HepG2 (cell line): ENCODE measurements around the gene TNFRSF11A. TPM values are rescaled to one million over a fixed set of nuclear protein-coding genes. Genes with fewer than 3 reads are reported as not detected.

Source experiments
- ATAC-seq: fragments of 200-7000 bp; cut with Tn5 transposase; 3 replicates; pipeline ENCODE4 v1.9.1; 2020; ENCODE audit warnings: mild to moderate bottlenecking, moderate library complexity
- BruUV-seq: library from RNA; stranded (reverse); fragments of 400-500 nt; replicated peaks from 2 replicates; lab custom pipeline; 2021; lab: Mats Ljungman, UMichigan
- CTCF ChIA-PET: fragments of 300-600 bp; formaldehyde crosslinking; extraction: SDS; loops from one replicate; lab custom pipeline; 2021; ENCODE audit warnings: low total read pairs, inconsistent platforms, low intra/inter-chr PET ratio; lab: Yijun Ruan, JAX
- POLR2A ChIA-PET: fragments of 350-600 bp; sonication (Branson Sonifier 250); formaldehyde crosslinking; loops from one replicate; lab custom pipeline; 2020; ENCODE audit warnings: antibody characterized with exemption, inconsistent platforms; lab: Yijun Ruan, JAX
- DNase-seq: peaks from one replicate; pipeline ENCODE4 v3.0.0-alpha.2; 2015; ENCODE audit warnings: low spot score
- FAIRE-seq: peaks from 3 replicates; lab custom pipeline; 2011; peaks lifted over from hg19 to GRCh38; lab: Jason Lieb, UNC
- H2AFZ ChIP-seq: one replicate; pipeline ENCODE4 v1.6.1; 2011; ENCODE audit warnings: low read length, inconsistent platforms
- H3K27ac ChIP-seq: fragments of 300-600 bp; 3 replicates; pipeline ENCODE4 v1.8.0; 2011; ENCODE audit warnings: mixed run types, mild to moderate bottlenecking, mixed read lengths, low read length, inconsistent platforms; ENCODE audit not compliant: insufficient read depth; ENCODE audit errors: extremely low read length
- H3K27me3 ChIP-seq, 2 experiments: fragments of 200-600 bp in 1 of 2; 2 replicates in 1 of 2; 3 replicates in 1 of 2; pipeline versions ENCODE4 v1.6.0 to v1.8.0; 2011; ENCODE audit warnings: low read length in 2 of 2, mild to moderate bottlenecking in 2 of 2, moderate library complexity in 2 of 2, inconsistent platforms in 1 of 2; ENCODE audit not compliant: insufficient read depth in 2 of 2, control insufficient read depth in 1 of 2
- H3K36me3 ChIP-seq, 2 experiments: fragments of 200-600 bp in 1 of 2; replicated peaks in 1 of 2; 2 replicates in 1 of 2; 3 replicates in 1 of 2; pipeline versions ENCODE4 v1.5.1 to v1.8.0; 2011; ENCODE audit warnings: low read length in 2 of 2, inconsistent platforms in 1 of 2; ENCODE audit not compliant: insufficient read depth in 2 of 2, control insufficient read depth in 1 of 2
- H3K4me1 ChIP-seq: 2 replicates; pipeline ENCODE4 v1.5.1; 2012; ENCODE audit warnings: low read length, inconsistent platforms; ENCODE audit not compliant: insufficient read depth
- H3K4me2 ChIP-seq: 2 replicates; pipeline ENCODE4 v1.6.0; 2011; ENCODE audit warnings: low read depth, low read length, inconsistent platforms
- H3K4me3 ChIP-seq, 3 experiments: fragments of 200-600 bp in 1 of 3; sonication (generic), shearing (Covaris generic) in 1 of 3; replicated peaks in 1 of 3; 2 replicates each; pipeline ENCODE4 v1.5.1; 2011 to 2016; ENCODE audit warnings: low read length in 3 of 3, inconsistent platforms in 2 of 3, low read depth in 2 of 3, mild to moderate bottlenecking in 2 of 3, control low read depth in 1 of 3, mixed read lengths in 1 of 3; ENCODE audit not compliant: insufficient read depth in 1 of 3
- H3K79me2 ChIP-seq: one replicate; pipeline ENCODE4 v1.6.1; 2011; ENCODE audit warnings: low read length, inconsistent platforms; ENCODE audit not compliant: insufficient read depth
- H3K9ac ChIP-seq: 2 replicates; pipeline ENCODE4 v1.6.0; 2011; ENCODE audit warnings: mild to moderate bottlenecking, low read depth, low read length, inconsistent platforms; ENCODE audit not compliant: insufficient read depth
- H3K9me3 ChIP-seq: 2 replicates; pipeline ENCODE4 v1.5.1; 2012; ENCODE audit warnings: mild to moderate bottlenecking, low read length
- H4K20me1 ChIP-seq: 2 replicates; pipeline ENCODE4 v1.6.0; 2011; ENCODE audit warnings: inconsistent platforms, mild to moderate bottlenecking, low read length, moderate library complexity; ENCODE audit not compliant: insufficient read depth
- ATM ChIP-seq: fragments of 450-650 bp; IDR thresholded peaks from 2 replicates; pipeline ENCODE4 v1.7.1; 2017; ENCODE audit warnings: mild to moderate bottlenecking, borderline replicate concordance
- EHMT2 ChIP-seq: fragments of 200-600 bp; sonication (generic); IDR thresholded peaks from 2 replicates; pipeline ENCODE4 v1.7.0; 2017; ENCODE audit warnings: antibody characterized with exemption, low read depth, low read length, borderline replicate concordance
- NRL ChIP-seq: sonication (generic); formaldehyde crosslinking; IDR thresholded peaks from 2 replicates; pipeline ENCODE4 v1.5.0; 2020; ENCODE audit warnings: missing genetic modification reagents, mild to moderate bottlenecking, moderate library complexity, borderline replicate concordance
- SNAPC2 ChIP-seq: sonication (generic); formaldehyde crosslinking; IDR thresholded peaks from 2 replicates; pipeline ENCODE4 v1.8.1; 2022; ENCODE audit warnings: mild to moderate bottlenecking, missing genetic modification reagents
- SP2 ChIP-seq: sonication (generic); formaldehyde crosslinking; IDR thresholded peaks from 2 replicates; pipeline ENCODE4 v1.5.1; 2020; ENCODE audit warnings: mild to moderate bottlenecking, missing genetic modification reagents
- SRSF4 ChIP-seq: fragments of 200-400 bp; formaldehyde crosslinking; IDR thresholded peaks from one replicate; pipeline ENCODE4 v1.6.1; 2018; ENCODE audit warnings: mild to moderate bottlenecking, low read depth, low read length, moderate library complexity; ENCODE audit not compliant: poor library complexity, severe bottlenecking
- ZNF274 ChIP-seq: sonication (generic); formaldehyde crosslinking; IDR thresholded peaks from 2 replicates; pipeline ENCODE4 v1.5.1; 2020; ENCODE audit warnings: mild to moderate bottlenecking, missing genetic modification reagents
- ZNF333 ChIP-seq: sonication (generic); formaldehyde crosslinking; IDR thresholded peaks from 2 replicates; pipeline ENCODE4 v1.4.0; 2020; ENCODE audit warnings: mild to moderate bottlenecking, missing genetic modification reagents, borderline replicate concordance
- ZNF749 ChIP-seq: sonication (generic); formaldehyde crosslinking; IDR thresholded peaks from 2 replicates; pipeline ENCODE4 v1.8.0; 2022; ENCODE audit warnings: mild to moderate bottlenecking, missing genetic modification reagents, moderate library complexity, borderline replicate concordance
- ZNF773 ChIP-seq: sonication (generic); formaldehyde crosslinking; IDR thresholded peaks from 2 replicates; pipeline ENCODE4 v1.4.0; 2020; ENCODE audit warnings: missing genetic modification reagents, borderline replicate concordance
- WGBS: methylation state at CpG from one replicate; pipeline ENCODE4 v1.1.6; 2017; ENCODE audit warnings: low lambda C conversion rate; 5-methylcytosine and 5-hydroxymethylcytosine counted together
- in situ Hi-C: cut with HindIII; loops from 2 replicates; pipeline ENCODE4 v1.10.0; 2017; ENCODE audit warnings: low pct_unique_long_range_greater_than_20kb; ENCODE audit not compliant: extremely low pct_ligation_motif_present
- intact Hi-C: fragments of 100-400 bp; cut with micrococcal nuclease; formaldehyde crosslinking; loops from one replicate; pipeline ENCODE4 v1.10.0; 2022; ENCODE audit not compliant: unreplicated experiment
- polyA plus RNA-seq, 8 experiments: library from polyadenylated mRNA; depleted of rRNA in 3 of 8; stranded (reverse) in 7 of 8; unstranded in 1 of 8; fragments of >200 nt; fragmentation: Illumina TruSeq in 4 of 8; extraction: Trizol in 4 of 8; gene quantifications; 2 replicates each; pipeline versions ENCODE4 v1.2.1 to v1.2.3, GENCODE V29; 2011 to 2016; ENCODE audit warnings: low read depth in 4 of 8, missing spikeins in 1 of 8, mixed read lengths in 1 of 8; ENCODE audit not compliant: insufficient read depth in 1 of 8
- total RNA-seq, 5 experiments: library from RNA; depleted of rRNA; stranded (reverse); fragments of >200 nt; fragmentation: Illumina TruSeq; extraction: Trizol; gene quantifications; 2 replicates each; pipeline ENCODE4 v1.2.3, GENCODE V29; 2016; ENCODE audit warnings: low read depth in 1 of 5
- TF ChIP-seq, protein P1 (sequence below): sonication (generic); formaldehyde crosslinking; IDR thresholded peaks from 2 replicates; pipeline ENCODE4 v1.9.0; 2021; ENCODE audit warnings: missing genetic modification reagents, mild to moderate bottlenecking, borderline replicate concordance
- TF ChIP-seq, protein P2 (sequence below), 2 experiments: sonication (generic) in 1 of 2; formaldehyde crosslinking in 1 of 2; IDR thresholded peaks; 2 replicates each; pipeline versions ENCODE4 v1.5.1 to v1.6.1; 2011 to 2020; ENCODE audit warnings: borderline replicate concordance in 1 of 2, low read depth in 1 of 2, low read length in 1 of 2, mild to moderate bottlenecking in 1 of 2, missing genetic modification reagents in 1 of 2, moderate library complexity in 1 of 2
- TF ChIP-seq, protein P3 (sequence below): sonication (generic); formaldehyde crosslinking; IDR thresholded peaks from 2 replicates; pipeline ENCODE4 v1.4.0; 2020; ENCODE audit warnings: missing genetic modification reagents
- TF ChIP-seq, protein P4 (sequence below): sonication (generic); formaldehyde crosslinking; IDR thresholded peaks from 2 replicates; pipeline ENCODE4 v1.4.0; 2020; ENCODE audit warnings: mild to moderate bottlenecking, missing genetic modification reagents
- TF ChIP-seq, protein P5 (sequence below): sonication (generic); formaldehyde crosslinking; IDR thresholded peaks from 2 replicates; pipeline ENCODE4 v1.8.0; 2022; ENCODE audit warnings: mild to moderate bottlenecking, missing genetic modification reagents, moderate library complexity

Gene TNFRSF11A
- total and polyA plus RNA-seq, 2 of the 13 experiments (the other 11 are each of a cell fraction or from before 2014, with no cell fraction given): 4.6 to 6.4 TPM

DNA sequence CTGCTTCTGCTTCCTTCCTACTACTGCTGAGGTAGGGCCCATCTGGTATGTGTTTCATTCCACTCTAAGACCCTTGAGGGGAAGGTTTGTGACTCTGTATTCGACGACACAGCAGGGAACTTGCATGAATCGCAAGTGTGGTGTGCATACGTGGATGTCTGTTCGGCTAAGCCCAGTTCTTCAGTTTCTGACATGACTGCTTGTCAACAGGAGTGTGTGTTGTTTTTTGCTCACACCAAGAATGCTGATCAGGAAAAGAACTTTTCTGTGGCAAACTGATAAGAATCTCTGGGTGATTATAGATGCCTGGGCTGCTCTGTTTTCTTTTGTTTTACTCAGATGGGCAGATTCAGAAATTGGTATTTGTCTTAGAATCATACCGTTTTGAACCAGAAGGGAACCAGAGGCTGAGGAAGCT is 22.0 kb downstream of the TNFRSF11A start (continued):
- TF ChIP-seq SRSF4: no peak

DNA sequence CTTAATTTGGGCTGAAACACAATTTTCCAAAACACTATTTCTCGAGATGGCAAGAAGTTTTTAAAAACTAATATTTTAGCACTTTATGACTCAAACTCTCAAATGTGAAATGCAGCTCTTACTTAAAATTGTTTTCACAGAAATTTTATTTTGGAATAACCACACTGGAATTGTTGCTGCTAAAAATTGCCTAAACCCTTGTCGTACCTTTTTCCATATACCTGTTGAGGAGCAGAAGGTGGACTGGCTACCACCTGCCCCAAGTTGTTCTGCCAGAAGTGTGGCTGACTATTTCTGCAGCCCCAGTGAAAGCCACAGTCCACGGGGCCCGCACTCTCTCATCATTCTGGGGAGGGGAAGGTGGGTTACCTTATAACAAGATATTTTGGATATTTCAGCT is 23.4 kb downstream of the TNFRSF11A start:
- intact Hi-C loops (no loop called here), in situ Hi-C loops (no loop called here)
- no peak overlapping the region for H3K4me3 ChIP-seq
- H3K36me3 ChIP-seq: peaks cover 3 to 20% of the 10 kb centered on the region in 2 experiments; a peak in 2 of 5 replicates
- no peak for FAIRE-seq
- no TSS peak for BruUV-seq
- CTCF ChIA-PET: no interaction called here
- no peak overlapping the region for H3K4me2 ChIP-seq
- ATAC-seq: no peak
- no peaks in the 10 kb centered on the region for H3K27me3 ChIP-seq
- no peak for DNase-seq
- 96% methylated on average over 4 of the region's 4 CpGs for WGBS
- POLR2A ChIA-PET: no interaction called here
- no peaks in the 10 kb centered on the region for H3K9me3 ChIP-seq
- H3K4me1 ChIP-seq: peaks cover 19% of the 10 kb centered on the region
- TF ChIP-seq ZNF749 (CRISPR knock-in tag): no peak
- no peak for TF ChIP-seq SP2 (CRISPR knock-in tag)
- TF ChIP-seq, protein P1, sequence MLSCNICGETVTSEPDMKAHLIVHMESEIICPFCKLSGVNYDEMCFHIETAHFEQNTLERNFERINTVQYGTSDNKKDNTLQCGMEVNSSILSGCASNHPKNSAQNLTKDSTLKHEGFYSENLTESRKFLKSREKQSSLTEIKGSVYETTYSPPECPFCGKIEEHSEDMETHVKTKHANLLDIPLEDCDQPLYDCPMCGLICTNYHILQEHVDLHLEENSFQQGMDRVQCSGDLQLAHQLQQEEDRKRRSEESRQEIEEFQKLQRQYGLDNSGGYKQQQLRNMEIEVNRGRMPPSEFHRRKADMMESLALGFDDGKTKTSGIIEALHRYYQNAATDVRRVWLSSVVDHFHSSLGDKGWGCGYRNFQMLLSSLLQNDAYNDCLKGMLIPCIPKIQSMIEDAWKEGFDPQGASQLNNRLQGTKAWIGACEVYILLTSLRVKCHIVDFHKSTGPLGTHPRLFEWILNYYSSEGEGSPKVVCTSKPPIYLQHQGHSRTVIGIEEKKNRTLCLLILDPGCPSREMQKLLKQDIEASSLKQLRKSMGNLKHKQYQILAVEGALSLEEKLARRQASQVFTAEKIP (CRISPR knock-in tag): no peak
- no peak for TF ChIP-seq EHMT2
- no peak for TF ChIP-seq ZNF274 (CRISPR knock-in tag)
- TF ChIP-seq, protein P2, sequence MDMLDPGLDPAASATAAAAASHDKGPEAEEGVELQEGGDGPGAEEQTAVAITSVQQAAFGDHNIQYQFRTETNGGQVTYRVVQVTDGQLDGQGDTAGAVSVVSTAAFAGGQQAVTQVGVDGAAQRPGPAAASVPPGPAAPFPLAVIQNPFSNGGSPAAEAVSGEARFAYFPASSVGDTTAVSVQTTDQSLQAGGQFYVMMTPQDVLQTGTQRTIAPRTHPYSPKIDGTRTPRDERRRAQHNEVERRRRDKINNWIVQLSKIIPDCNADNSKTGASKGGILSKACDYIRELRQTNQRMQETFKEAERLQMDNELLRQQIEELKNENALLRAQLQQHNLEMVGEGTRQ (IDR thresholded peaks at IDR 0.05; ENCODE audit: low read depth, low read length): no peak
- TF ChIP-seq, protein P2 (CRISPR knock-in tag; IDR thresholded peaks at IDR 0.05; ENCODE audit: borderline replicate concordance): no peak
- TF ChIP-seq ZNF333: no peak
- TF ChIP-seq NRL (CRISPR knock-in tag): no peak
- TF ChIP-seq SNAPC2 (CRISPR knock-in tag): no peak
- TF ChIP-seq, protein P3, sequence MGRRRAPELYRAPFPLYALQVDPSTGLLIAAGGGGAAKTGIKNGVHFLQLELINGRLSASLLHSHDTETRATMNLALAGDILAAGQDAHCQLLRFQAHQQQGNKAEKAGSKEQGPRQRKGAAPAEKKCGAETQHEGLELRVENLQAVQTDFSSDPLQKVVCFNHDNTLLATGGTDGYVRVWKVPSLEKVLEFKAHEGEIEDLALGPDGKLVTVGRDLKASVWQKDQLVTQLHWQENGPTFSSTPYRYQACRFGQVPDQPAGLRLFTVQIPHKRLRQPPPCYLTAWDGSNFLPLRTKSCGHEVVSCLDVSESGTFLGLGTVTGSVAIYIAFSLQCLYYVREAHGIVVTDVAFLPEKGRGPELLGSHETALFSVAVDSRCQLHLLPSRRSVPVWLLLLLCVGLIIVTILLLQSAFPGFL (CRISPR knock-in tag): no peak
- TF ChIP-seq ATM: no peak
- TF ChIP-seq, protein P4, sequence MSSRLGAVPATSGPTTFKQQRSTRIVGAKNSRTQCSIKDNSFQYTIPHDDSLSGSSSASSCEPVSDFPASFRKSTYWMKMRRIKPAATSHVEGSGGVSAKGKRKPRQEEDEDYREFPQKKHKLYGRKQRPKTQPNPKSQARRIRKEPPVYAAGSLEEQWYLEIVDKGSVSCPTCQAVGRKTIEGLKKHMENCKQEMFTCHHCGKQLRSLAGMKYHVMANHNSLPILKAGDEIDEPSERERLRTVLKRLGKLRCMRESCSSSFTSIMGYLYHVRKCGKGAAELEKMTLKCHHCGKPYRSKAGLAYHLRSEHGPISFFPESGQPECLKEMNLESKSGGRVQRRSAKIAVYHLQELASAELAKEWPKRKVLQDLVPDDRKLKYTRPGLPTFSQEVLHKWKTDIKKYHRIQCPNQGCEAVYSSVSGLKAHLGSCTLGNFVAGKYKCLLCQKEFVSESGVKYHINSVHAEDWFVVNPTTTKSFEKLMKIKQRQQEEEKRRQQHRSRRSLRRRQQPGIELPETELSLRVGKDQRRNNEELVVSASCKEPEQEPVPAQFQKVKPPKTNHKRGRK (CRISPR knock-in tag): no peak
- TF ChIP-seq, protein P5, sequence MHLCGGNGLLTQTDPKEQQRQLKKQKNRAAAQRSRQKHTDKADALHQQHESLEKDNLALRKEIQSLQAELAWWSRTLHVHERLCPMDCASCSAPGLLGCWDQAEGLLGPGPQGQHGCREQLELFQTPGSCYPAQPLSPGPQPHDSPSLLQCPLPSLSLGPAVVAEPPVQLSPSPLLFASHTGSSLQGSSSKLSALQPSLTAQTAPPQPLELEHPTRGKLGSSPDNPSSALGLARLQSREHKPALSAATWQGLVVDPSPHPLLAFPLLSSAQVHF (CRISPR knock-in tag): no peak
- no peak for TF ChIP-seq ZNF773
- H3K9ac ChIP-seq: no peak overlapping the region
- no peak overlapping the region for H2AFZ ChIP-seq
- H3K79me2 ChIP-seq: no peaks in the 10 kb centered on the region
- no peak overlapping the region for H3K27ac ChIP-seq
- H4K20me1 ChIP-seq: no peaks in the 10 kb centered on the region
